NCI-H2107 treated with DMSO at 0.1 percent for 48 hours (cell line): Measurements from ENCODE around the gene NIN.

Experiments used
- DNase-seq: peaks from one replicate; lab custom pipeline; 2025; ENCODE audit not compliant: unreplicated experiment; lab: John Stamatoyannopoulos, UW

The NIN gene

DNA sequence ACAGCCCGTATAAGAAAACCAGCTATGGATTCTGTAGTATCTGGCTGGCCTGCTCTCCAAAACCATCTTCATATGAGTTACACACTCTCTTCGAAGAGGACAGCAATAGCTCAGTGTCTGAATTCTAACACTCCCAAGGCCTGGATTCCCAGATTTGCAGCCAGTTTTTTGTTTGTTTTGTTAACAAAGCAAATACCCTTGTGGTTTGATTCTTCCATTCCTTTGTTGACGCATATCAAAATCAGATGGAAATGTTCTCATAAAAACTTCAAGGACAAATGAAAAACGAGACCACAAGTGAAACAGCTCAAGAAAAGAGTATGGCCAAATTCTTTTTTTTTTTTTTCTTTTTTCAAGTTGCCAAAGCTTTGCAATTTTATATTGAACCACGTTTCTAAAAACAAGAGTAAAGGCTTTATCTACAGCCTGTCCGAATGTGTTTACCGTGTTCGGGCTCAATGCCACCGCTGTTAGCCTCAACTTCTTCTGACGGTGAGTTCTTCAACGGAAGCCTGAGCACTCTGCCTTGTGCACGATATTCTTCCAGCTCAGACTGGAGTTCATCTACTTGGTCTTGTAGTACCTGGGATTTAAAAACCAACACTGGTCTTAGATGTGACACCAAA, 67.5 kb downstream of the NIN start:
- DNase-seq: no peak

DNA sequence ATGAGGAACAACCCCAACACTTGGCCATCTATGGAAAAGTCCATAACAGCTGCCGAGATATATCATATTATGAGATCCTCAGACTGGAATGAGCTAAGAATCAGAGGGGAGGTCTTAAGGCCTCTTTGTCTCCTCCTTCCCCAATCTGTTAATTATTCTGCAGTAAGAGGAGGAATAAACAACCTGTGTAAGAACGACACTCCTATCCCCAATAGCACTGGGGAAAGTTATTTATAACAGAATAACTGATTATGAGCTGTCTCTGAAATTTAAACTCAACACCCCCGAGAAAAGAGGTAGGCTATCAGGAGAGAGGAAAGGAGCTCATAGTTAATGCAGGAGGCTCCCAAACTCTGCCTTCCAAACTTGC, 68.0 kb downstream of the NIN start:
- no peak for DNase-seq

DNA sequence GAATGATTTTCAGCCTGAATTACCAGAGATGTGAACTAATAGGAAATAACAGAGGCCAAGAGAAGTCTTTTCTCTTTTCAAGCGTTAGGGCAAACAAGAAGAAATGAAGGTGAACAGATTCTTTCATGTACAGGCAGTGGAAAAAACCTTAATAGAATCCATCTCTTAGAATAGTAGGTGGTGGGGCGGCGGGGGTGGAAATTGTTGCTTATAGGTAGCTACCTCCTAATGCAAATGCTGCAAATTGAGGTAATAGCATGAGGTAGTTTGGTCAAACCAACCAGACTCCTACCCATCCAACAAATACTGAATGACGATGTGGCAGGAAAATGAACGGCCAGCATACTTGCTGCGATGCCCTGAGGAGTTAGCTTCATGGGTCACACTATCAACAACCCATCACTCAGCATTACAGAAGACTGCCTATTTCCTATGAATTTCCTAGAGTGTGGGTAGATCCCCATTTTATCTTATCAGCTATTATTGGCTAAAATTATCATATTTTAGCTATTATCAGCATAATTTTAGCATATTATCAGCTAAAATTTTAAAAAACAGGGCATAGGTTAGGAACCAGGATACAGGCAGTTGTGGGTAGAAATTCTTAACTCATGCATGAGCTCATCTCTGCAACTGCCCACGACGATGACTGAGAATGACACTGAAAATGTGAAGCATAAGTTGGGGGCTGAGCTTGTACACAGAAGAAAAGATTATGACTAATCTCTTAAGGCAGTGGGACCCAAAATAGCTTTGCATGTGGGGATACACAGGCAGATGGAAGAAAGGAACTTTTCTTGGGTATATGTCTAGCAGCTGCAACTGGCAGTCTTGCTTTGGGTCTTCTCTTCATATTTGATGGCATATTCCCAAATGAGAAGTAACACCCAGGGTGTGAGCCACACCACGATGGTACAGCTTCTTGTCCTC, 68.7 kb downstream of the NIN start:
- no peak for DNase-seq

DNA sequence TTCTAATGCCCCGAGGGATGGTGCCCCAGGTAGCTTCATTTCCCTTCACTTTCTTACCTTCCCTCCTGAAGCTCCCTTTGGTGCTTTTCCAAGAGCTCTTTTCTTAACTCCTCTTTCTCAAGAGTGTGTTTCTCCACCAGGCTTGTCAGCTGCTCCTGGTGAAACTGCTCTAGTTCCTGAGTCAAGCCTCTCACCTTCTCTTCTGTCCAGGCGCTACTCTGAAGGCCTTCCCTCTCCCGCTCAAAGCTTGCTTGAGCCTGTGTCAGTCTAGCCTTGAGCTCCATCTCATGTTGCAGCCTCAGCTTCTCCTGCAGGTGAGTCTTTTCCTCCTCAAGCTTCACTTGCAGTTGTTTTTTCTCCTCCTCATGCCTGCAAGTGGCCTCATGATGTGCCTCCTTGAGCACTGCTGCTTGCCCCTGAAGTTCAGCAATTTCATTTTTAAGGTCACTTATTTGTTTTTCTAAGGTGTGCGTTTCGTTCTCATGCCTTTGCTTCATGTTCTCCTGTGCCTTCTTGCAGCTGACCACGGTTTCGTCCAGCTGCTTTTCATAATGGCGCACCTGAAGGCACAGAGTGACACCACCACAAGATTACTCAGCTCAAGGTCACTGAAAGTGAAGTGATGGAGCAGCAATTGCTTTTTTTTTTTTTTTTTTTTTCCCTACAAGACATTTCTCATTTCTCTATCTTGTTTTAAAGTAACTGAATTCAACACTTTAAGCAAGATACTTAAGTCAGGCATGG, 71.0 kb downstream of the NIN start:
- DNase-seq: no peak

DNA sequence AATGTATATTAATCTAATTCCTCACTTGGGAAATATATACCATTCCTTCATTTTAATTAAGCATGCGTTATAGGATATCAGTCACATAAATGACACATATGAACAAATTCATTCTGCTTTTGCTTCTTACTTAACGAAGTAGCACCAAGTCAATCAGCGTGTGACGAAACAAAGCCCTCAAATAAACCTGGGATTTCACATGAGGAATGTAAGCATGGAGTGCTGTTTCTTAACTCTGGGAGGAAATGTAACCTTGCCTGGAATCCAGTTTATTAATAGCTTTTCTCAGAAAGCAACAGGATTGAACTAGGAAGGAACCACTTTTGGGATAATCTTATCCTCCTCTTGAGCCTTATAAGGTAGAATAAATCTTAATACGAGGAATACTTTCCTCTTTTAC, 72.0 kb downstream of the NIN start:
- no peak for DNase-seq

DNA sequence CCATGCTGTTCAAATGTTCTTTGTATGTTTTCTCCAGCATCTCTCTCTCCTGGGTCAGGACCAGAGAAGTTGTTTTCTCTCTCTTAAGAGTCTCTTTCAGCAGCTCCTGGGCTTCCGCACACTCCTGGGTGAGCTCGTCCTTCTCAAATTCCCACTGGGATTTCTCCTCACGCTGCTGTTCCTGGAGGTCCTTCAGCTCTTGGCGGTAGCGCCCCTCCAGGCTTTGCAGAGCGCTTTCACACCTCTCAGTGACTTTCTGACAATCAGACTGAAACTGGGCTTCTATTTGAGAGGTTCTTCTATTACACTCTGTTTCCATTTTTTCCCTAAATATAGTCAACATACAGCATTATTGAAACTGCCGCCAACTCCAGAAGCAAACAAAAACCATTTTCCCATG, 72.7 kb downstream of the NIN start:
- peak; percentile 72 for DNase-seq

DNA sequence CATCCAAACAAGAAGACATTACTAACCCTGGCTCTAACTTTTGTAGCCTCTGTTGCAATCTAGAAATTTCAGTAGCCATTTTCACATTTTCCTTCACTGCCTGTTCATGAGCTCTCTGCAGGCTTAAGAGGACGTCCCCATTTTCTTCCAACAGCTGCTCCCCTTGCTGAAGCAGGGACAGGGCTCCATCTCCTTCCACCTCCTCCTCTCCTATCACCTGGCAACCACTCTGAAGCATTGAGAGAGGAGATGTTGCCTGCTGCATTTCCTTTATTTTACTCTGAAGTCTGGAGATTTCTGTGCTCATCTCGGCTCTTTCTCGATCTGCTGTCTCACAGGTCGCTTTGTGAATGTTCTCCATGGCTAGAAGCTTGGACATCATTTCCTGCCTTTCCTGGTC, 73.3 kb downstream of the NIN start:
- DNase-seq: no peak

DNA sequence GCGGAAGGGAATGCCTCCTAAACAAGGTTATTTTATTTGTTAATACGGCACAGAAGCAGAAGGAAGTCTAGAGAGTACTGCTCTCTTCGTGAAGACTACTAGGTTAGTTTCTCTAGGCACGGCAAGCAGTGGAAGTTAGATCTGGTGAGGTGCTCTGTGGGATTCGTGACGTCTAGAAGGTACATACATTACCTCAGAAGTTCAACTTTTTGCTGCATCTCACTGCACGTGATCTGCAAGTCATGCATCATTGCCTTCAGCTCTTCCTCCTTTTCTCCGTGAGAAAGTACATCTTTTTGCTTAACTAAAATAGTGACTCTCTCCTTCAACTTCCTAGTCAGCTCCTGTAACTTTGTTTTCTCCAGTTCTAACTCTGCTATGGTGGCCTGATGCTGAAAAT, 74.7 kb downstream of the NIN start:
- DNase-seq: no peak

DNA sequence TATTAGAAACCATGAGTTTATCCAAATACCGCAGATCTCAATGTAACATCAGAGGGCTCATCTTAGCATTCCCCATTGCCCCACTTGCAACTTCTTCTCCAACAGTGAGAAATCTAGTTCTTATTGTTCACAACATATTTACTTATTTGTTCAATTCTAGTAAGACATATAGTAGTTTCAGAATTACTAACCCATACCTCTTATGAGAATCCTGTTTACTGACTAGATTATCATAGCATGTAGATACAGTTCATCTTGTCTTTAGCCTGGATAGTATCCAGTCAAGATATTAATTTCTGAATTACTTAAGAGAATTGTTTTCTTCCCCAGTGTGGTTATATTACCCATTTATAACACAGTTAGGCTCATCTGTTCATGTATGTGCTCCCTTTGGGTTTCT, 80.6 kb downstream of the NIN start:
- DNase-seq: no peak

DNA sequence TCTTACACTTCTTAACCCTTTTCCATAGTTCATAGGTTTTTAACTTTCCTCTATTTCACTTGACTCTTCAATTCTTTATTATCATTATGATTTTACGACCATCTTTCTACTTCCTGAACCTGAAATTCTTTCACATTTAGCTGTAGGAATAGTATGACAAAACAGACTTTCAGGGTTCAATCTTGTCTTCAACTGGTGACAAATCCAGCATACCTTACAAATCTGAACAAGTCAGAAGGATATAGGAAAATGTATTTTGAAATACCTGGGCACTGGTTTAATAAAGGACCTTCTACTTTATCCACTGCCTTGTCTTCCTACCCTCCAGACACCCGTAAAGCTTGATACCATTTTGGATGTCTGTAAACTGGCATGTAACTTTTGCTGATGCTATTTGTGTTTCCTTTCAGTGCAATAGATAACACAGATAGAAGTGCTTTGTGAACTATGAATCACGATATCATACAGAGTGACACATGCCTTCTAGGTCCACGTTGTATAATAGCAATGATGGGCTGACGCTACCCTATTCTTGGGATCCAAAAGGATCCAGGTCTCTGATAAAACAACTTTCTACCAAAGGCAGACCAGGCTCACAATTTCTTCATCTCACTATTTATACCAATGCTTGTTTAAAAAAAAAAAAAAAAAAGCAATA, 85.4 kb downstream of the NIN start:
- no peak for DNase-seq

DNA sequence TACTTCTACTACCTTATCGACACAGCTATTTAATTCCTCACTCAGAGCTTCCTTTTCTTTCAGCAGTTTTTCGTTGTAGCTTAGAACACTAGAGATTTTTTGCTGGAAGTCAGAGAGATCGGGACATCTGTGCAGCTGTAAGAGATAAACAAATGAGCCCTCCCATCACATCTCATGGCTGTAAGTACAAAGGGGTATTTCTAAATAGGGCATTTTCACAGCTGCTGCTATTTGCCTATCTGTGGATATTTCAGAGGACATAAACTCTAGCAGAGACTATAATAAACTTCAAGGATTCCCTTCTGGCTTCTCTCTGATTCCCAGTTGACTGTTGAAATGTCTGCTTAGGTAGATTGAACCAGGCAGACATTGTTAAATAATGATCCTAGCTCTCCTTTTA, 86.7 kb downstream of the NIN start:
- DNase-seq: no peak

DNA sequence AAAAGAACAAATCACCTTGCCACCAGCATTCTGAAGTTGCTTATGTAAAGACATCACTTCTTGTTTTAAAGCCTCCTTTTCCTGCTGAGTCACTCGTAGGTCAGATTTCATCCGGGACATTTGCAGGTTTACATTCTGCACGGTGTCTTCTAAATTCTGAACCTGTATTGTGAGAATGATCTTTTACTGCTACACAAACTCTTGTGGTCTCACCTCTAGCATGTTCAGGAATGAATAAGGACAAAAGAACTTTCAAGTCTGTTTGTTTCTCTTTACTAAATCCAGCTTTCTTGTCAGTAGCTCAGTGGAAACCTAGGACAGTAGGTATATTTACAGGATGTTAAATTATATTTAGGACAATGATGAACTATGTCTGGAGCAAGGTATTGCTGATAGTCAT, 89.4 kb downstream of the NIN start:
- no peak for DNase-seq

DNA sequence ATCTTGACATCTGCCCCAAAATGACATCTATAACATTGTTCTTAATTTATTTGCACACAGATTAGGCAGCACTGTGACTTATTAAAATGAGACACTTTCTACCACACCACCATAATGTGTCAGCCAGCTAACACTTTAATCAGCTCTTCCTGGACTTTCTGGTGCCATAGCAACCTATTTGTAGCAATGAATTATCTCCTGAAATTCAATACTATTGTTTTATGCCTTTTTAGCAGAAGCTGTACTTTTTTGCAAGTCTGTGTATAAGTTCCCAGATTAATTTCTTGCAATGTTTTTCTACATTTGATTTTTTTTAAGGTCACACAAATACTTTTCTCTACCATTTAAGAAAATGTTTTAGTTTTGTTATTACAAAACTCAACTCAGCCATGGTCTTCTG, 90.1 kb downstream of the NIN start:
- no peak for DNase-seq

DNA sequence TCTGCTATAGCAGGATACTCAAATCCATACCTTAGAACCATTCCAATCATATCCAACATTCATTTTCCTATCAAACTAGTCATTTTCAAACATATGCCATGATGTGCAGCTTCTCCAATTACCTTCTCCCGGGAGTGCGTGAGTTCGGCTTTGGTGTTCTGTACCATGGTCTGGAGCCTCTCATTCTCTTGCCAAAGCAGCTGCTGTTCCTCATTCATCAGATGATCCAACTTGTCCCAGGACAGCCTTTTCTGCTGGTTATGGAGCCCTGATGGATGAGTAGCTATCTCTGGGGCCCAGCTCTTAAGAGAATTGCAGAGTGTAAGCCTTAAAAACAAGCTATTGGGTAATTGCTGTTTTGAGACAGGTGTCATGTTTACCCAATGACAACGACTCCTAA, 91.8 kb downstream of the NIN start:
- DNase-seq: no peak

DNA sequence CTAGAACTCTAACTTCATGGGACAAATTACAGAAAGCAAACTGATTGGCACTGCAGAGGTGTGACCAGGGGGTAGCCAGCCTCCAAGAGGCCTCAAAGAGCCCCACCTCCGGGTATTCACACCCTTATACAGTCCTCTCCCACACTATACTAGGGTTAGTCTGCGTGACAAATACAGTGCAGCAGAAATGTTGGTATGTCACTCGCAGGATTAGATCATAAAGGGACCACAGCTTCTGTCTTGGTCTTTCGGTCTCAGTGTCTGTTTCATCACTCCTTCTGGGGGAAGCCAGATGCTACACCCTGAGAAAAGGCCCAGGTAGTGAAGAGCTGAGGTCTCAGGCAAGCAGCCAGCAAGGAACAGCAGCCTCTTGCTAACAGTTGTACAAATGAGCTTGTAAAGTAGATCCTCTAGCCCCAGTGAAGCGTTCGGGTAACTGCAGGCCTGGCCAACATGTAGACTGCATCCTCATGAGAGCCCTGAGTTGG, 94.0 kb downstream of the NIN start:
- no peak for DNase-seq

DNA sequence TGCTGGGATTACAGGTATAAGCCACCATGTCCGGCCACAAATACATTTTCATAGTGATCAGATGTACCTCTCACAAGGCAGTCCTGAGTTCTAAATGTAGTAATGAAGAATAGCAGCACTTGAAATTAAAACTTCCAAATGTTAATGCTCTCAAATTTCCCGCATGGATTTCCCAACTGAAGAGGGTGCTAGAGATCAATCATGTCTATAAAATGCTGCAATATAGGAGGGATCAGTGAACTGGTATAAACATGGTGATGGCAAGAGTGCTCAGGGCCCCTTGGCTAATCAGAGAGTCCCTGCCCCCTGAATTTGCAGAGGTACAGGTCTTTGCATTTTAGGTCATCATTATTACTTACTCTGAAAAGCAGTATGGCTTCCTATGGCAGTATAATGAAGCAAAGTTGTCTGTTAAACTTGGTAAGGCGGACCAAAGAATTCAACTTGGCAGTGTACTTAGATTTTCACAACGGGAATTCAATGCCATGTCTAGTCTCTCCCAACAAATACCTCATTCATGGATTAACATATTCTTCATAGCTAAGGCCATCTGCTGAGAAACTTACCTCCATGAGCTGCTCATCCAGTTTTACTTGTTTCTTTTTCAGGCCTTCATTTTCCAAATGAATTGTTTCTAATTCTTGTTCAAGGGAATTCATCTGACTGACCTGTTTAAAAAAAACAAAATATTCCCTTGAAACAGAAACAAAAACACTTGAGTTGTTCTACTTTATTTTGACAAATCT, 95.8 kb downstream of the NIN start:
- DNase-seq: no peak

DNA sequence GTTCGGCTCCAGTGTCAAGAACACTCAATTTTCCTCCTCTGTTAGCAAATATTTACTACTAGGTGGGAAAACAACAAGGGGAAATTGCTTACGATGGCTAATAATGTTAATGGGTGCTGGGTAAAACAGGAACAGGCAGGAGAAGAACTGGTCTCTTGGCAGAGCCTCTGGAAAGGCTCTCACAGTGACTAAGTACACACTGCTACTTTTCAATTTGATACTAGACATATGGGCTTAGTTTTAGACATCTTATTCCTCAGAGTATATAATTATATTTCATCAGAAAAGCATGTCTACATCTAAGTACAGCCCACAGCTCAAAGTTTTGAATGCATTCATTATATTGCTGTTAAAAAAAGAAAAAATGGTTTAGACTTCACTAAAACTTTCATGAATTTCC, 97.5 kb downstream of the NIN start:
- DNase-seq: no peak

DNA sequence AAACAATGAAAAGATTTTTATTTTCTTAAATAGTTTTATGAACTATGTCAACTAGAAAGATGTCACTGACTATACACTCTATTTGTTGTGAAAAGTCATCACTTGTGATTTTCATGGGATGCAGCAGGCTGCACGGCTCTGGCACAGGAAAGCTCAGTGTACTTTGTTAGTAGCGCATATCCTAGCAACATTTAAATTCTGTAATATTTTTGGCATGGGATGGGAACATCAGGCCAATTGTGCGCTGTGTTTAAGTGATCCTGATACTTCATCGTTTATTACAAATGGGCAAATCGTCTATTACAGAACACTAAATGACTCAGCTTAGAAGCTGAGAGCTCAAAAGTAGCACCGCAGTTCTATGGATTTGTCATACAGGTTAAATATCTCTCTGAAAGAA, 102.1 kb downstream of the NIN start:
- DNase-seq: no peak

DNA sequence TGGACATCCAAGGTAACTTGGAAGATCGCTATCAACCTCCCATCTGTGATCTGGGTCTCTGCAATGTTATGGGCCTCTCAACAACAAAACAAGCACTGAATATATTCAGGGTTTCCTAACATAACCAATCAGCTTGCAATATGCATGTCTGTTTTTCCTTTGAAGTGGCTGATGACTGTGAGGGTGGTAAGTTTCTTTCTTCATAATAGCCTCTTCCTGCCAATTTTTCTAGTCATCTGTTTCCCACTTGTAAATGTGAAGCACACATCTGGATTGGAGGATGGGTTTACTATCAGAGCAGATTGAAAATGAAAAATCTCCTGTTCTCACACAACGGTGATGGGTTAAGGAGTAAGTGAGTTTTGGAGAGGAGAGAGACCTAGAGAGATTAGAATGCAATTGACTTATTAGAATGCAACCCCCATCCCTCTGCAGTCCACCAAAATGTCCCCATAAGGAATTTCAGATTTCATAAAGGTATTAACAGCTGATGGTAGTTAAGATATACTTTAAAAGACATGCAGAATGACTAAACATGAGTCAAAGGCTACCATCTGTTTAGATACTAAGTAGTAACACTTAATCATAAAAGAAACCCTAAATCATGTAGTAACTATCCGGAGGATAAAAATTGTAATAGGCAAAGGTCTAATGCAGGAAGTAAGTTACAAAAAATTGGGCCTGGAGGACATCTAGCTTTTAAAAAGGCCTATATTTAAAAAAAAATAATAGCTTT, 104.4 kb downstream of the NIN start:
- no peak for DNase-seq

DNA sequence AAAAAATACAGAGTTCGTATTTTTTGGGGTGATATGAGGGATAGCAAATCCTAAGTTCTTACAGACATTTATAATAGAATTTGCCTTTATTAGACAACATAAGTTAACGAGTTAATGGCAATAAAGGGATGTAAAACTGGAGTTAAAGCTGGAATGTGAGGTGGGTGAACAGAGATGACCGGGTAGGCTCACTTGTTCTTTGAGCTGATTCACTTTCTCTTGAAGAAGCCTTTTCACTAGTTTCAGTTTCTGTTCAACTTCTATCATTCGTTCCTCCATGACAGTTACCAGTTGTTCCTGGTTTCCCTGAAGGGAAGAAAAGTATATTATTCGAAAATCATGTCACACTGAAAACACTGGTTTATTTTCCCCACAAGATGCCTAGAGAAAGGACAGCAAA, 105.2 kb downstream of the NIN start:
- DNase-seq: no peak
